H9 (cell line): ENCODE data around the gene MBOAT2. TPM values are rescaled to one million over a fixed set of nuclear protein-coding genes. Genes with fewer than 3 reads are reported as not detected.

Experiments used
- DNase-seq: peaks from one replicate; pipeline ENCODE4 v3.0.0-alpha.2; 2017
- H2AFZ ChIP-seq: one replicate; pipeline ENCODE4 v1.6.1; 2013; ENCODE audit warnings: mild to moderate bottlenecking, low read length, control low read depth, moderate library complexity
- H2AK5ac ChIP-seq: 2 replicates; pipeline ENCODE4 v1.6.1; 2013; ENCODE audit warnings: low read length, control low read depth, mixed read lengths; ENCODE audit not compliant: insufficient read length
- H2BK120ac ChIP-seq: one replicate; pipeline ENCODE4 v1.6.1; 2013; ENCODE audit warnings: low read depth, mild to moderate bottlenecking, low read length, control low read depth, inconsistent platforms; ENCODE audit not compliant: poor library complexity, severe bottlenecking
- H2BK12ac ChIP-seq: 2 replicates; pipeline ENCODE4 v1.6.1; 2013; ENCODE audit warnings: low read length, control low read depth, mixed read lengths, low read depth; ENCODE audit not compliant: insufficient read length
- H2BK15ac ChIP-seq: 2 replicates; pipeline ENCODE4 v1.6.1; 2013; ENCODE audit warnings: low read depth, low read length, control low read depth
- H2BK20ac ChIP-seq: one replicate; pipeline ENCODE4 v1.6.1; 2013; ENCODE audit warnings: low read depth, mild to moderate bottlenecking, low read length, control low read depth, inconsistent platforms; ENCODE audit not compliant: poor library complexity, severe bottlenecking
- H2BK5ac ChIP-seq: 2 replicates; pipeline ENCODE4 v1.6.1; 2013; ENCODE audit warnings: low read length, control low read depth, mixed read lengths; ENCODE audit not compliant: insufficient read length
- H3K14ac ChIP-seq: 2 replicates; pipeline ENCODE4 v1.6.1; 2013; ENCODE audit warnings: low read length, control low read depth; ENCODE audit not compliant: insufficient read depth
- H3K18ac ChIP-seq: 2 replicates; pipeline ENCODE4 v1.6.1; 2013; ENCODE audit warnings: low read depth, mild to moderate bottlenecking, mixed read lengths, low read length, control low read depth; ENCODE audit not compliant: insufficient read length
- H3K23ac ChIP-seq: 2 replicates; pipeline ENCODE4 v1.6.1; 2013; ENCODE audit warnings: low read length, control low read depth, mixed read lengths, low read depth; ENCODE audit not compliant: insufficient read length
- H3K23me2 ChIP-seq: 2 replicates; pipeline ENCODE4 v1.6.1; 2013; ENCODE audit warnings: low read depth, mild to moderate bottlenecking, mixed read lengths, low read length, control low read depth; ENCODE audit not compliant: insufficient read length, poor library complexity, severe bottlenecking
- H3K27ac ChIP-seq: 2 replicates; pipeline ENCODE4 v1.5.1; 2013; ENCODE audit warnings: low read length, control low read depth, mixed read lengths, low read depth; ENCODE audit not compliant: insufficient read length
- H3K27me3 ChIP-seq: 2 replicates; pipeline ENCODE4 v1.6.1; 2013; ENCODE audit warnings: low read length, control low read depth, inconsistent platforms; ENCODE audit not compliant: insufficient read depth
- H3K4ac ChIP-seq: 2 replicates; pipeline ENCODE4 v1.6.1; 2013; ENCODE audit warnings: low read depth, mild to moderate bottlenecking, control low read depth, inconsistent platforms, low read length, moderate library complexity
- H3K4me1 ChIP-seq: 2 replicates; pipeline ENCODE4 v1.6.1; 2013; ENCODE audit warnings: low read length, control low read depth, inconsistent platforms; ENCODE audit not compliant: insufficient read depth
- H3K4me2 ChIP-seq: 2 replicates; pipeline ENCODE4 v1.6.1; 2013; ENCODE audit warnings: low read length, control low read depth, mixed read lengths; ENCODE audit not compliant: insufficient read length, insufficient read depth
- H3K56ac ChIP-seq: 2 replicates; pipeline ENCODE4 v1.6.1; 2013; ENCODE audit warnings: low read depth, mild to moderate bottlenecking, mixed read lengths, low read length, control low read depth; ENCODE audit not compliant: insufficient read length
- H3K79me1 ChIP-seq: 2 replicates; pipeline ENCODE4 v1.6.1; 2013; ENCODE audit warnings: low read depth, mild to moderate bottlenecking, moderate library complexity, low read length, control low read depth, inconsistent platforms; ENCODE audit not compliant: insufficient read depth, poor library complexity, severe bottlenecking
- H3K79me2 ChIP-seq: 2 replicates; pipeline ENCODE4 v1.6.1; 2013; ENCODE audit warnings: low read length, control low read depth, inconsistent platforms; ENCODE audit not compliant: insufficient read depth
- H3K9ac ChIP-seq: 2 replicates; pipeline ENCODE4 v1.6.1; 2013; ENCODE audit warnings: low read length, control low read depth, mixed read lengths; ENCODE audit not compliant: insufficient read length; ENCODE audit errors: extremely low read depth
- H3K9me3 ChIP-seq: one replicate; pipeline ENCODE4 v1.6.1; 2013; ENCODE audit warnings: low read depth, low read length, inconsistent platforms; ENCODE audit not compliant: control insufficient read depth
- H3T11ph ChIP-seq: one replicate; pipeline ENCODE4 v1.6.1; 2013; ENCODE audit warnings: mild to moderate bottlenecking, low read length, control low read depth, inconsistent platforms
- H4K20me1 ChIP-seq: one replicate; pipeline ENCODE4 v1.6.1; 2013; ENCODE audit not compliant: control insufficient read depth, insufficient read length, insufficient read depth
- H4K5ac ChIP-seq: 2 replicates; pipeline ENCODE4 v1.6.1; 2013; ENCODE audit warnings: low read depth, mild to moderate bottlenecking, mixed read lengths, low read length, control low read depth; ENCODE audit not compliant: insufficient read length
- H4K8ac ChIP-seq: replicated peaks from 2 replicates; pipeline ENCODE4 v1.6.1; 2013; ENCODE audit warnings: low read length, control low read depth, mixed read lengths, low read depth; ENCODE audit not compliant: insufficient read length
- H4K91ac ChIP-seq: 2 replicates; pipeline ENCODE4 v1.6.1; 2013; ENCODE audit warnings: low read depth, mild to moderate bottlenecking, moderate library complexity, mixed read lengths, low read length, control low read depth; ENCODE audit not compliant: insufficient read length
- H3K27ac Mint-ChIP-seq, 3 experiments: 2 replicates in 2 of 3; 3 replicates in 1 of 3; pipeline ENCODE4 v1.8.0; 2020 to 2021; ENCODE audit warnings: mixed read lengths in 3 of 3, mild to moderate bottlenecking in 1 of 3, moderate library complexity in 1 of 3
- H3K27me3 Mint-ChIP-seq: 2 replicates; pipeline ENCODE4 v1.8.0; 2021; ENCODE audit warnings: low read depth, mild to moderate bottlenecking, moderate library complexity, mixed read lengths
- H3K36me3 Mint-ChIP-seq, 3 experiments: 2 replicates in 2 of 3; 3 replicates in 1 of 3; pipeline ENCODE4 v1.8.0; 2020 to 2021; ENCODE audit warnings: low read depth in 3 of 3, mixed read lengths in 3 of 3; ENCODE audit not compliant: insufficient read depth in 1 of 3
- H3K4me1 Mint-ChIP-seq, 2 experiments: 2 replicates each; pipeline ENCODE4 v1.8.0; 2020; ENCODE audit warnings: mixed read lengths in 2 of 2
- H3K4me3 Mint-ChIP-seq, 2 experiments: 2 replicates in 1 of 2; 3 replicates in 1 of 2; pipeline ENCODE4 v1.8.0; 2020 to 2021; ENCODE audit warnings: mild to moderate bottlenecking in 2 of 2, mixed read lengths in 2 of 2, moderate library complexity in 1 of 2
- H3K9me3 Mint-ChIP-seq, 2 experiments: 2 replicates in 1 of 2; 3 replicates in 1 of 2; pipeline ENCODE4 v1.8.0; 2020; ENCODE audit warnings: mild to moderate bottlenecking in 2 of 2, mixed read lengths in 2 of 2, moderate library complexity in 1 of 2
- CTCF ChIP-seq: fragments of 200-600 bp; sonication (generic); conservative IDR thresholded peaks from 3 replicates; pipeline ENCODE4 v1.8.0; 2021; ENCODE audit warnings: antibody characterized with exemption, mild to moderate bottlenecking
- WGBS: extraction: QIAGEN DNeasy Blood & Tissue Kit; methylation state at CpG from one replicate; pipeline ENCODE4 v1.1.7; 2013; ENCODE audit warnings: missing lambda C conversion rate, low lambda C conversion rate, mixed read lengths; ENCODE audit not compliant: insufficient read length; ENCODE audit errors: extremely low coverage; 5-methylcytosine and 5-hydroxymethylcytosine counted together
- total RNA-seq: library from RNA; stranded (reverse); gene quantifications from 2 replicates; pipeline ENCODE4 v1.2.1, GENCODE V29; 2021

The MBOAT2 gene
- total RNA-seq, 1 experiment from 2014 or later: 20.2 TPM

GRCh38 chr2:8882094-8882493 is 121.4 kb downstream of the MBOAT2 start:
- Histone ChIP-seq H3T11ph (no peak overlapping the region), H4K8ac (no peak overlapping the region), H3K4ac (no peak overlapping the region), H2AFZ (no peak overlapping the region), H4K5ac (no peak overlapping the region), H3K27me3 (no peaks in the 10 kb centered on the region), H3K9ac (no peak overlapping the region), H3K9me3 (no peaks in the 10 kb centered on the region), H4K20me1 (no peaks in the 10 kb centered on the region), H3K27ac (no peak overlapping the region), H3K79me2 (no peaks in the 10 kb centered on the region), H2BK15ac (no peak overlapping the region), H3K4me2 (no peak overlapping the region), H3K79me1 (no peaks in the 10 kb centered on the region), H3K14ac (no peak overlapping the region), H3K18ac (no peak overlapping the region), H2BK12ac (no peak overlapping the region), H2AK5ac (no peak overlapping the region), H2BK20ac (no peak overlapping the region), H2BK120ac (no peak overlapping the region), H4K91ac (no peak overlapping the region), H3K4me1 (no peaks in the 10 kb centered on the region), H2BK5ac (no peak overlapping the region), H3K56ac (no peak overlapping the region), H3K23ac (no peak overlapping the region), H3K23me2 (no peaks in the 10 kb centered on the region)
- H3K27ac Mint-ChIP-seq: no peak overlapping the region
- H3K36me3 Mint-ChIP-seq: peaks cover 2 to 22% (median 11%) of the 10 kb centered on the region in 3 experiments; a peak in 6 of 7 replicates
- H3K4me3 Mint-ChIP-seq: no peak overlapping the region
- no peaks in the 10 kb centered on the region for H3K27me3 Mint-ChIP-seq
- DNase-seq: peak; percentile 83
- H3K4me1 Mint-ChIP-seq: peaks cover 8 to 13% of the 10 kb centered on the region in 2 experiments
- WGBS: no CpG with 5 or more reads among the region's 5 CpGs
- peak; percentile 89 for TF ChIP-seq CTCF
- peaks cover 0 to 2% of the 10 kb centered on the region in 2 experiments; a peak in 2 of 5 replicates for H3K9me3 Mint-ChIP-seq
